Ishikawa (cell line): ENCODE measurements around the gene EOMES.

ENCODE experiments used
- CREB1 ChIP-seq: IDR thresholded peaks from 2 replicates; pipeline ENCODE4 v1.6.1; 2012; ENCODE audit warnings: low read depth
- EP300 ChIP-seq: IDR thresholded peaks from 2 replicates; pipeline ENCODE4 v1.6.1; 2012; ENCODE audit warnings: borderline replicate concordance
- MAX ChIP-seq: IDR thresholded peaks from 2 replicates; pipeline ENCODE4 v1.6.1; 2012
- TAF1 ChIP-seq: IDR thresholded peaks from 2 replicates; pipeline ENCODE4 v1.6.1; 2012; ENCODE audit warnings: low read depth, mild to moderate bottlenecking
- TCF12 ChIP-seq: IDR thresholded peaks from 2 replicates; pipeline ENCODE4 v1.6.1; 2012; ENCODE audit warnings: low read depth
- YY1 ChIP-seq: IDR thresholded peaks from 2 replicates; pipeline ENCODE4 v1.6.1; 2012; ENCODE audit warnings: low read depth
- ZBTB7A ChIP-seq: IDR thresholded peaks from 2 replicates; pipeline ENCODE4 v1.6.1; 2012; ENCODE audit warnings: low read depth
- TF ChIP-seq, protein P1 (sequence below): IDR thresholded peaks from 2 replicates; pipeline ENCODE4 v1.6.1; 2012

- TF ChIP-seq TAF1 (no peak), EP300 (no peak), ZBTB7A (no peak), CREB1 (no peak), MAX (no peak), TCF12 (no peak), YY1 (no peak)
- TF ChIP-seq, protein P1, sequence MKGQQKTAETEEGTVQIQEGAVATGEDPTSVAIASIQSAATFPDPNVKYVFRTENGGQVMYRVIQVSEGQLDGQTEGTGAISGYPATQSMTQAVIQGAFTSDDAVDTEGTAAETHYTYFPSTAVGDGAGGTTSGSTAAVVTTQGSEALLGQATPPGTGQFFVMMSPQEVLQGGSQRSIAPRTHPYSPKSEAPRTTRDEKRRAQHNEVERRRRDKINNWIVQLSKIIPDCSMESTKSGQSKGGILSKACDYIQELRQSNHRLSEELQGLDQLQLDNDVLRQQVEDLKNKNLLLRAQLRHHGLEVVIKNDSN: no peak
These were observed 1.3 kb upstream of the EOMES start for GRCh38 chr3:27723456-27723814.
